Karpas-422 (cell line): Measurements from ENCODE around the gene GNAQ. TPM values are rescaled to one million over a fixed set of nuclear protein-coding genes. Genes with fewer than 3 reads are reported as not detected.
A peak's percentile ranks its signal among the peaks of the same experiment; 100 is the strongest.
"Not testable (repeated sequence)": the region's sequence is repeated elsewhere in the genome, so short reads cannot be mapped to it uniquely, and the experiment has no call there.

Source experiments
- DNase-seq: peaks from one replicate; pipeline ENCODE4 v3.0.0-alpha.2; 2015
- H2AFZ ChIP-seq: fragments of 200-600 bp; sonication (generic); 2 replicates; pipeline ENCODE4 v1.6.1; 2014; ENCODE audit warnings: antibody characterized with exemption, low read length, mixed read lengths
- H3K27ac ChIP-seq: fragments of 200-600 bp; sonication (generic); 2 replicates; pipeline ENCODE4 v1.5.1; 2014; ENCODE audit warnings: mild to moderate bottlenecking, low read length, moderate library complexity
- H3K27me3 ChIP-seq: fragments of 200-600 bp; sonication (generic); 2 replicates; pipeline ENCODE4 v1.6.1; 2014; ENCODE audit warnings: low read length, mixed read lengths
- H3K36me3 ChIP-seq: fragments of 200-600 bp; sonication (generic); 2 replicates; pipeline ENCODE4 v1.6.1; 2014; ENCODE audit warnings: low read length, mixed read lengths; ENCODE audit not compliant: insufficient read depth
- H3K4me1 ChIP-seq: fragments of 200-600 bp; sonication (generic); 2 replicates; pipeline ENCODE4 v1.6.1; 2014; ENCODE audit warnings: mild to moderate bottlenecking, low read length, mixed read lengths
- H3K4me2 ChIP-seq: fragments of 200-600 bp; sonication (generic); 2 replicates; pipeline ENCODE4 v1.6.1; 2014; ENCODE audit warnings: low read length, low read depth, mild to moderate bottlenecking; ENCODE audit not compliant: poor library complexity, severe bottlenecking
- H3K4me3 ChIP-seq: fragments of 200-600 bp; sonication (generic); 2 replicates; pipeline ENCODE4 v1.5.1; 2014; ENCODE audit warnings: mild to moderate bottlenecking, antibody characterized with exemption, low read length, mixed read lengths
- H3K79me2 ChIP-seq: fragments of 200-600 bp; sonication (generic); 2 replicates; pipeline ENCODE4 v1.6.1; 2014; ENCODE audit warnings: mild to moderate bottlenecking, low read length, mixed read lengths
- H3K9ac ChIP-seq: fragments of 200-600 bp; sonication (generic); 2 replicates; pipeline ENCODE4 v1.6.0; 2014; ENCODE audit warnings: low read length
- H3K9me2 ChIP-seq: fragments of 200-600 bp; sonication (generic), shearing (Covaris generic); replicated peaks from 2 replicates; pipeline ENCODE4 v1.6.0; 2014; ENCODE audit warnings: mild to moderate bottlenecking, low read length, moderate library complexity; ENCODE audit not compliant: insufficient read depth
- H3K9me3 ChIP-seq: fragments of 300-700, 200-600 bp; sonication (generic); 2 replicates; pipeline ENCODE4 v1.6.1; 2014; ENCODE audit warnings: low read length, mixed read lengths
- H4K20me1 ChIP-seq: fragments of 200-600 bp; sonication (generic); 2 replicates; pipeline ENCODE4 v1.6.1; 2014; ENCODE audit warnings: mild to moderate bottlenecking, antibody characterized with exemption, low read length, low read depth; ENCODE audit not compliant: insufficient read depth
- total RNA-seq: library from RNA; depleted of rRNA; stranded (reverse); fragments of >200 nt; shearing (Covaris generic); gene quantifications from 2 replicates; pipeline ENCODE4 v1.2.3, GENCODE V29; 2014; ENCODE audit warnings: low replicate concordance

The GNAQ gene
- total RNA-seq, 1 experiment from 2014 or later: not detected

DNA sequence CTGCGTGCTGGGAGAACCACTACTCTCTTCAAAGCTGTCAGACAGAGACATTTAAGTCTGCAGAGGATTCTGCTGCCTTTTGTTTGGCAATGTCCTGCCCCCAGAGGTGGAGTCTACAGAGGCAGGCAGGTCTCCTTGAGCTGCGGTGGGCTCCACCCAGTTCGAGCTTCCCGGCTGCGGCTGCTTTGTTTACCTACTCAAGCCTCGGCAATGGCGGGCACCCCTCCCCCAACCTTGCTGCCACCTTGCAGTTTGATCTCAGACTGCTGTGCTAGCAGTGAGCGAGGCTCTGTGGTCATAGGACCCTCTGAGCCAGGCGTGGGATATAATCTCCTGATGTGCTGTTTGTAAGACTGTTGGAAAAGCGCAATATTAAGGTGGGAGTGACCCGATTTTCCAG is 343.9 kb downstream of the GNAQ start:
- not testable (repeated sequence) for H3K9ac ChIP-seq, DNase-seq, H3K9me3 ChIP-seq, H3K79me2 ChIP-seq, H3K27ac ChIP-seq, H4K20me1 ChIP-seq, H2AFZ ChIP-seq, H3K4me2 ChIP-seq, H3K9me2 ChIP-seq, H3K4me3 ChIP-seq, H3K4me1 ChIP-seq, H3K27me3 ChIP-seq, H3K36me3 ChIP-seq

DNA sequence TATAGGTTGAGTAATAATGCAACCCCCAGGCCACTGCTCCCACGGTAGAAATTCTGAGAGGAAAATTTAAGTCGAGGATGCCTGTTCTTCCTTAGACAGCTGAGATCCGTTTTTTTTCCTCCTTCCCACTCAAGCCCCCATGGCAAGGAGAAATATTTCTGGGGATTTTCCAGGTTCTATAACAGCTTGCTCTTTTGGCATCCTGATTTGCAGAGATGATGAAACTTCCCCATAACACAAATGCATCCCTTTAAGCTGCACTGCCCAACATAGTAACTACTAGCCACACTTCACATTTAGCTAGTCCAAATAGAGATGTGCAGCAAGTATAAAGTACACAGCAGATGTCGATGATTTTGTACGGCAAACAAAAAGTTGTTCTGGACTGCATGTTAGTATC is 351.0 kb downstream of the GNAQ start:
- Histone ChIP-seq H4K20me1 (no peaks in the 10 kb centered on the region), H3K27ac (no peak overlapping the region), H3K9ac (no peak overlapping the region), H3K4me2 (no peak overlapping the region), H3K27me3 (no peaks in the 10 kb centered on the region), H3K4me3 (no peak overlapping the region), H3K9me3 (no peaks in the 10 kb centered on the region), H2AFZ (no peak overlapping the region), H3K79me2 (no peaks in the 10 kb centered on the region), H3K4me1 (no peaks in the 10 kb centered on the region), H3K36me3 (no peaks in the 10 kb centered on the region), H3K9me2 (no peaks in the 10 kb centered on the region)
- DNase-seq: no peak

DNA sequence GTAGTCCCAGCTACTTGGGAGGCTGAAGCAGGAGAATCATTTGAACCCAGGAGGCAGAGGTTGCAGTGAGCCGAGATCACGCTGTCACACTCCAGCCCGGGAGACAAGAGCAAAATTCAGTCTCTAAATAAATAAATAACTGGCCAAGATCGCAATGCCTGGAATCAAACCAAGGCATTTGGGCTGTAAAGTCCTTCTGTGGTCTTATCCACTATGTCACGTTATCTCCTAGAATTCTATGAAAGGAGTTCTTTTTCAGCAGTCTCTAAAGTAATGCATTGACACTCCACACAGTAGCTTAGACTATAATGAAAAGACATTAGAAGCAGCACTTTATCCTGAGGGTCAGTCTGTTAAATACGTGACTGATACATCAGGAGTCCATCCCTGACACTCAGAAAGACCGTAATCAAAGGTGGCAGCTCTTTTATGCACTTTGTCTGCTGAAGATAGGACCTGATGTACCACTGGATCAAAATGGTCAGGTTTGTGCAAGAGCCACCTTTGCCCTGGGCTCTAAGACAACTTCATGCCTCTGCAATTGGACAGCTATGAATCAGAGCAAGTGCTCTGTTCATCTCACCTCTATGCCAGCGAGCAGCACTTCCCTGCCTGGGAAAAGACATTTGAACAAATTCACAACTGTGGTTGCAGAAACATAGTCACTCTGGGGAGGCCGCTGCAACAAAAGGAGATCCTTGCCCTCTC is 351.8 kb downstream of the GNAQ start:
- Histone ChIP-seq H3K4me1 (no peaks in the 10 kb centered on the region), H3K27ac (no peak overlapping the region), H3K79me2 (no peaks in the 10 kb centered on the region), H2AFZ (no peak overlapping the region), H3K27me3 (no peaks in the 10 kb centered on the region), H3K9me3 (no peaks in the 10 kb centered on the region), H3K4me2 (no peak overlapping the region), H3K4me3 (no peak overlapping the region), H3K36me3 (no peaks in the 10 kb centered on the region), H3K9me2 (no peaks in the 10 kb centered on the region), H3K9ac (no peak overlapping the region), H4K20me1 (no peaks in the 10 kb centered on the region)
- no peak for DNase-seq

DNA sequence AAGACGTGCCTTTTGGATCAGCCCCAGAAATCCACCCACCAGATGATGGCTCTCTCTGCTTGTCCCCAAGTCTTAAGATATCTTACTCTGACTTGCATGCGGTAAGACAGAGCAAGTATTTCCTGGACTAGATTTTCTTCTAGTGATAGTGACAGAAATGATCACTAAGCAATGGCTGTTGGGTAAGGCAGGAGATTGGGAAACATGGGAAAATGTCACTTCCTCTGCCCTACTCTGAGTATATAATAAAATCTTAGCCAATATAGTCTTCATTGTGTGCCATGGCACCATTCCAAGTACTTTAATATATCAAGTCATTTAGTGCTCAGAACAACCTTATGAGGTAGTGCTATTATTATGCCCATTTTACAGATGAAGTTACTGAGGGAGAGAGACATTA is 352.5 kb downstream of the GNAQ start:
- Histone ChIP-seq H3K27ac (no peak overlapping the region), H3K4me3 (no peak overlapping the region), H3K4me2 (no peak overlapping the region), H3K9me2 (no peaks in the 10 kb centered on the region), H4K20me1 (no peaks in the 10 kb centered on the region), H3K79me2 (no peaks in the 10 kb centered on the region), H2AFZ (no peak overlapping the region), H3K36me3 (no peaks in the 10 kb centered on the region), H3K4me1 (no peaks in the 10 kb centered on the region), H3K9me3 (no peaks in the 10 kb centered on the region), H3K27me3 (no peaks in the 10 kb centered on the region), H3K9ac (no peak overlapping the region)
- no peak for DNase-seq

DNA sequence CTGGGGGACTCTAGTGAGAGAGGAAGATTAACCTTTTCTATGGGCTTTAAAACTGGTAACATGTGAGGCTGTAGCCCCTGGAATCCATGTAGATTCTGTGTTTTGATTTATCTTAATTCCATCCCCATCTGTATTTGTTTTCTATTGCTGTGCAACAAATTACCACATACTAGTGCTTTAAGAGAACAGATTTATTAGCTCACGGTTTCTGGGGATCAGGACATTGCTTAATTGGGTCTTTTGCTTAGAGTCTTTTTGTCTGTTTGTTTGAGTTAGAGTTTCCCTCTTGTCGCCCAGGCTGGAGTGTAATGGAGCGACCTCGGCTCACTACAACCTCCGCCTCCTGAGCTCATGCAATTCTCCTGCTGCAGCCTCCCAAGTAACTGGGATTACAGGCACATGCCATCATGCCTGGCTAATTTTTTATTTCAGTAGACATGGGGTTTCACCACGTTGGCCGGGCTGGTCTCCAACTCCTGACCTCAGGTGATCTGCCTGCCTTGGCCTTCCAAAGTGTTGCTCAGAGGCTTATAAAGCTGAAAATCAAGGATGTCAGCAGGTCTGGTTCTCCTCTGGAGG is 353.6 kb downstream of the GNAQ start:
- H3K4me3 ChIP-seq: no peak overlapping the region
- no peak overlapping the region for H3K27ac ChIP-seq
- no peaks in the 10 kb centered on the region for H3K9me2 ChIP-seq

DNA sequence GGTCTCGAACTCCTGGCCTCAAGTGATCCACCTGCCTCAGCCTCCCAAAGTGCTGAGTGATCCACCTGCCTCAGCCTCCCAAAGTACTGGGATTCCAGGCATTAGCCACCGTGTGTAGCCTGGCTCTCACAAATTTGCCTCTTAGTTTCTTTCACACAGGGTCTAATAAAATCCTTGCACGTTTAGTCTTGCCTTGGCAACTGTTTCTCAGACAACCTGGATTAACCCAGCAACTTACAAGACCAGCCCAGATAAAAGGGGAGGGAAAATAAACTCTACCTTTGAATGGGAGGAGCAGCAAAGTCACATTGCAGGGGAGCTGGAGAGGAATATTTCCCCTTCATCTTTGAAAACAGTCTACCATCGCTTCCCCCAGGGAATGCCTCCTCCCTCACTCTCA is 354.2 kb downstream of the GNAQ start:
- H3K9me2 ChIP-seq: no peaks in the 10 kb centered on the region
- H2AFZ ChIP-seq: no peak overlapping the region
- no peaks in the 10 kb centered on the region for H3K79me2 ChIP-seq
- H3K4me2 ChIP-seq: no peak overlapping the region
- H3K27ac ChIP-seq: no peak overlapping the region
- H3K36me3 ChIP-seq: no peaks in the 10 kb centered on the region
- no peaks in the 10 kb centered on the region for H4K20me1 ChIP-seq
- no peaks in the 10 kb centered on the region for H3K9me3 ChIP-seq
- H3K4me1 ChIP-seq: no peaks in the 10 kb centered on the region
- H3K4me3 ChIP-seq: no peak overlapping the region
- no peak for DNase-seq
- no peak overlapping the region for H3K9ac ChIP-seq
- H3K27me3 ChIP-seq: no peaks in the 10 kb centered on the region

More for the DNA sequence above, 353.6 kb downstream of the GNAQ start:
- Histone ChIP-seq H3K79me2 (no peaks in the 10 kb centered on the region), H3K36me3 (no peaks in the 10 kb centered on the region), H2AFZ (no peak overlapping the region), H3K9ac (no peak overlapping the region), H3K4me1 (no peaks in the 10 kb centered on the region), H3K4me2 (no peak overlapping the region), H3K9me3 (no peaks in the 10 kb centered on the region), H3K27me3 (no peaks in the 10 kb centered on the region), H4K20me1 (no peaks in the 10 kb centered on the region)
- DNase-seq: no peak

DNA sequence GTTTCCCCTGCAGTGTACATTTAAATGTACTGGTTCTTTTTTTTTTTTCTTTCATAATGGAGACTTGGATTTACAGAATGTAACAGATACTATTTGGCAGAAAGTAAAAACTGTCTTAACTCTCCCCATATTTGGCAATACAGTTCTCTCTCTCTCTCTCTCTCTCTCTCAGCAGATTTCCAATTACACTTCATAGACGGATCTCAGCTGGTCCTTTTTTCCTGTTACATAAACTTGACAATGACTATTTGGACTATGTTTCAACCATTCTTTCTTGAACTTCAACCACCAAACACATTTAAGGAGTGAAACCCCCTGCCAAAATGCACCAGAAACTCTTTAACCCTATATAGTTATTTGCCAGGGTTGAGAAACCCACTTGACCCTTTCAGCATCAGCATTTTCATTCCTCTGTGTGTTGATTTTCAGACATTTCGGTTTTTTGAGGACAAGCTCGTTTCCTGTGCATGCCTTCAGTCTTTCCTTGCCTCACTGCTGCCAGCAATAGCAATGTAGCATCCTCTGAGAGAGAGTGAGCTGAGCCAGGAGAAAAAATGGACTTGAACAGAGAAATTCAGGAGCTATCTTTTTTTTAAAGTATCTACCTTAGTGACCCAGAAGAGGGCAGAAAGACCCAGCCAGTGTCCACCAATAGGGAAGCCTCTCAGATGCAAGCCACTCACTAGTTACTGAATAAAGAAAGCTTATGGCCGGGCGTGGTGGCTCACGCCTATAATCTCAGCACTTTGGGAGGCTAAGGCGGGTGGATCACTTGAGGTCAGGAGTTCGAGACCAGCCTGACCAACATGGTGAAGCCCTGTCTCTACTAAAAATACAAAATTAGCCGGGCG is 357.4 kb downstream of the GNAQ start:
- Histone ChIP-seq H3K27me3 (no peaks in the 10 kb centered on the region), H3K27ac (no peak overlapping the region), H2AFZ (no peak overlapping the region), H3K4me3 (no peak overlapping the region), H3K36me3 (no peaks in the 10 kb centered on the region), H4K20me1 (no peaks in the 10 kb centered on the region), H3K4me2 (no peak overlapping the region), H3K9me3 (no peaks in the 10 kb centered on the region), H3K9ac (no peak overlapping the region), H3K79me2 (no peaks in the 10 kb centered on the region), H3K4me1 (no peaks in the 10 kb centered on the region), H3K9me2 (no peaks in the 10 kb centered on the region)
- peak; percentile 54 for DNase-seq

DNA sequence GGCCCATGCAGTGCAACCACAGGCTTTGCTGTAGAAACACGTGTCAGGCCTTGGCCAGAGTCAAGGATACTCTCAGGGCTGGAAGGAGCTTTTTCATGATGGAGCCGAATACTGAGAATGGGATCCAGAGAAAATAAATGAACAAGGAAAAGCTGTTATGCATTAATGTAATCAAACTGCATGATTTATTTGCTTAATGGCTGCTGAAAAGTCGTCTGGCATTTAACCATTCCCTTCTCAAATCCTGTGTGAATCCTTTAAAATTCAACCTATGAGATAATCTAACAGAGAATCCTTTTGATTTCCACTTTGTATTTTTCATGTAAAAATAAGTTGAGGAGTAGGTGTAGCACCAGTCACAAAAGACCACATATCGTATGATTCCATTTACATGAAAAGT is 359.4 kb downstream of the GNAQ start:
- Histone ChIP-seq H3K27me3 (no peaks in the 10 kb centered on the region), H3K4me1 (no peaks in the 10 kb centered on the region), H3K36me3 (no peaks in the 10 kb centered on the region)

More for the DNA sequence above, 359.4 kb downstream of the GNAQ start:
- Histone ChIP-seq H3K4me3 (no peak overlapping the region), H3K4me2 (no peak overlapping the region), H3K9ac (no peak overlapping the region), H3K9me3 (no peaks in the 10 kb centered on the region), H2AFZ (no peak overlapping the region), H3K9me2 (no peaks in the 10 kb centered on the region), H3K27ac (no peak overlapping the region), H4K20me1 (no peaks in the 10 kb centered on the region), H3K79me2 (no peaks in the 10 kb centered on the region)
- no peak for DNase-seq
